Stimulated activated CD8-positive, alpha-beta memory T cell treated with anti-CD3 and anti-CD28 coated beads, Interleukin-15, amount 100 ng/mL, for 4 hours (primary cell): ENCODE results near the gene CNNM4.

Experiments
- DNase-seq, 2 donors: peaks; one replicate each; pipeline ENCODE4 v3.0.0-alpha.2; 2020; ENCODE audit warnings: low read depth in 2 of 2

The CNNM4 gene

GRCh38 chr2:96758987-96759386 is 1.7 kb upstream of the CNNM4 start:
- no peak for DNase-seq

- no peak for DNase-seq
Measured at GRCh38 chr2:96759548-96759947, 1.2 kb upstream of the CNNM4 start.

GRCh38 chr2:96760986-96761832 is 507 bp downstream of the CNNM4 start:
- DNase-seq, result peak in 1 of 2 donors; percentile 15

GRCh38 chr2:96762529-96763311 is 2.0 kb downstream of the CNNM4 start:
- no peak for DNase-seq

- no peak for DNase-seq
Measured at GRCh38 chr2:96763511-96764252, 3.0 kb downstream of the CNNM4 start.

- no peak for DNase-seq
Measured at GRCh38 chr2:96764253-96764637, 3.5 kb downstream of the CNNM4 start.

GRCh38 chr2:96767135-96767871 is 6.6 kb downstream of the CNNM4 start:
- DNase-seq, result no peak

- DNase-seq, result no peak
Measured at GRCh38 chr2:96768083-96768561, 7.4 kb downstream of the CNNM4 start.

GRCh38 chr2:96769814-96770213 is 9.1 kb downstream of the CNNM4 start:
- no peak for DNase-seq

GRCh38 chr2:96770442-96771202 is 9.9 kb downstream of the CNNM4 start:
- no peak for DNase-seq

GRCh38 chr2:96771796-96772618 is 11.3 kb downstream of the CNNM4 start:
- no peak for DNase-seq

- peak in 1 of 2 donors; percentile 9 for DNase-seq
Measured at GRCh38 chr2:96772903-96773671, 12.4 kb downstream of the CNNM4 start.

- peak; percentile 17 to 41 for DNase-seq
Measured at GRCh38 chr2:96773922-96774321, 13.2 kb downstream of the CNNM4 start.

- no peak for DNase-seq
Measured at GRCh38 chr2:96775160-96775559, 14.5 kb downstream of the CNNM4 start.

GRCh38 chr2:96783388-96783787 is 22.7 kb downstream of the CNNM4 start:
- DNase-seq, result no peak

- DNase-seq, result no peak
Measured at GRCh38 chr2:96787411-96787810, 26.7 kb downstream of the CNNM4 start.

- no peak for DNase-seq
Measured at GRCh38 chr2:96788442-96789244, 27.9 kb downstream of the CNNM4 start.

- no peak for DNase-seq
Measured at GRCh38 chr2:96789245-96789617, 28.5 kb downstream of the CNNM4 start.
